ENCODE data around the gene PCSK5. TPM values are rescaled to one million over a fixed set of nuclear protein-coding genes. Genes with fewer than 3 reads are reported as not detected.

PCSK5 gene
- total and polyA plus RNA-seq, 2 of the 8 experiments (the other 6 are each of a cell fraction or from before 2014, with no cell fraction given): 5.5 to 10.7 TPM

DNA sequence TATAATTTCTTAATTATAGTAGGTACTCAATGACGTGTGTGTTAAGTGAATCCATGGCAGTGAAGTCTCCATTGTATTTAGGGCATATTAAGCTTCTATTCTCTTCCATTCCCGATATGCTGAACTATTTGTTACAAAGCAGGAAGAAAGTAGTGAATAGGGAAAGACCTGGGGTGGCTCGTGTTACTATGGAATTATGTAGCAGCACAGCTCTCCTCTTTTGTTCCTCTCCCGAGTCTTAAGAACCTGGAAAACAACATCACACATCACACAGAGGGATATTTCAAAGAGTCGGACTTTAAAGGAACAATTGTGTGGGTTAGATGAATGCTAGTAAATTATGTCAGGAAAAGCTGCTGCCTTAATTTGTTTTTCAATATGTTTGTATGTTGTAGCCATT lies 131.8 kb downstream of the PCSK5 start:
- H4K91ac ChIP-seq (replicated peaks; ENCODE audit: insufficient read length, low read length): no peak overlapping the region
- H2BK20ac ChIP-seq (ENCODE audit: low read length): no peak overlapping the region
- FAIRE-seq (peak; percentile 7), DNase-seq (ENCODE audit: low read depth in 1 of 2, low spot score in 2 of 2) (no peak)
- 69% methylated on average over 5 of the region's 5 CpGs; no CpG with 5 or more reads in 1 of the 2 experiments for WGBS, 2 experiments (ENCODE audit: extremely low coverage in 1 of 2, insufficient coverage in 1 of 2, insufficient read length in 1 of 2, insufficient replicate concordance in 2 of 2, low coverage in 1 of 2, low lambda C conversion rate in 2 of 2, missing lambda C conversion rate in 1 of 2)
- no peak overlapping the region for H3K56ac ChIP-seq (replicated peaks; ENCODE audit: insufficient read length, low read depth, low read length)
- peaks cover 0 to 18% (median 10%) of the 10 kb centered on the region in 4 experiments; a peak in 5 of 7 replicates for H3K4me1 ChIP-seq (replicated peaks in 1 of 4; ENCODE audit: control insufficient read depth in 3 of 4, insufficient read depth in 4 of 4, low read length in 3 of 4)
- no peak overlapping the region for H3K18ac ChIP-seq (ENCODE audit: extremely low read depth, low read length)
- H3K4me3 ChIP-seq (ENCODE audit: extremely low read depth in 1 of 4, insufficient read depth in 2 of 4, low read depth in 3 of 4, low read length in 4 of 4): no peak overlapping the region
- no peaks in the 10 kb centered on the region for H3K79me1 ChIP-seq (ENCODE audit: low read depth, low read length)
- H3K14ac ChIP-seq (ENCODE audit: insufficient read length): no peak overlapping the region
- ChIA-PET CTCF (ENCODE audit: partially characterized antibody) (interaction anchor here (0.5 to 1.4 kb wide), 2 partner anchors 43 to 462 kb away, joined by 3 to 5 read pairs; no protein-coding TSS in a partner anchor), POLR2A (ENCODE audit: partially characterized antibody) (interaction anchor here (1.2 to 1.4 kb wide), 2 partner anchors 15 to 18 kb away, joined by 3 to 5 read pairs; no protein-coding TSS in a partner anchor)
- H3K36me3 ChIP-seq (ENCODE audit: control insufficient read depth in 2 of 4, insufficient read depth in 4 of 4, low read length in 3 of 4): peaks cover 0 to 5% (median 0%) of the 10 kb centered on the region in 4 experiments; a peak in 2 of 8 replicates
- no peak overlapping the region for H2AFZ ChIP-seq (ENCODE audit: low read length)
- no peaks in the 10 kb centered on the region for H3K9me3 ChIP-seq (ENCODE audit: insufficient read depth in 2 of 2, low read depth in 1 of 2, low read length in 1 of 2)
- H3K9ac ChIP-seq (replicated peaks in 1 of 4; ENCODE audit: extremely low read depth in 1 of 4, low read depth in 3 of 4, low read length in 3 of 4): no peak overlapping the region
- no peaks in the 10 kb centered on the region for H3K79me2 ChIP-seq (ENCODE audit: control insufficient read depth in 1 of 2, insufficient read depth in 2 of 2, low read length in 2 of 2)
- H3K4me2 ChIP-seq (ENCODE audit: insufficient read depth in 1 of 2, low read depth in 2 of 2, low read length in 2 of 2): no peak overlapping the region
- H2BK120ac ChIP-seq (replicated peaks; ENCODE audit: low read depth, low read length): no peak overlapping the region
- no peak overlapping the region for H2BK12ac ChIP-seq (ENCODE audit: low read depth, low read length)
- H3K4ac ChIP-seq (replicated peaks; ENCODE audit: insufficient read length, low read depth, low read length): no peak overlapping the region
- H4K20me1 ChIP-seq (replicated peaks in 1 of 2; ENCODE audit: control insufficient read depth in 1 of 2, insufficient read depth in 2 of 2, low read length in 2 of 2): no peaks in the 10 kb centered on the region
- H3K23ac ChIP-seq (ENCODE audit: insufficient read length): no peak overlapping the region
- no peak overlapping the region for H3K27ac ChIP-seq (ENCODE audit: low read depth, low read length)
- no peak overlapping the region for H2BK15ac ChIP-seq (ENCODE audit: low read length)
- no peak overlapping the region for H4K8ac ChIP-seq (ENCODE audit: extremely low read depth, insufficient read depth, low read length)
- no peak overlapping the region for H2AK5ac ChIP-seq (ENCODE audit: low read depth, low read length)
- H2BK5ac ChIP-seq (ENCODE audit: low read depth, low read length): no peak overlapping the region
- H3K23me2 ChIP-seq (ENCODE audit: low read depth, low read length): no peaks in the 10 kb centered on the region
- H4K5ac ChIP-seq (ENCODE audit: insufficient read length, low read depth, low read length): no peak overlapping the region
- peaks cover 0 to 2% (median 0%) of the 10 kb centered on the region in 4 experiments; a peak in 2 of 7 replicates for H3K27me3 ChIP-seq (replicated peaks in 1 of 4; ENCODE audit: control insufficient read depth in 3 of 4, extremely low read depth in 1 of 4, insufficient read depth in 3 of 4, low read length in 3 of 4)
- TF ChIP-seq RNF2 (IDR thresholded peaks at IDR 0.05; ENCODE audit: borderline replicate concordance, low read depth, low read length, missing control alignments, poor library complexity, severe bottlenecking): no peak
- TF ChIP-seq CBX5 (IDR thresholded peaks at IDR 0.05; ENCODE audit: low read depth, low read length): no peak
- no peak for TF ChIP-seq MAFK (IDR thresholded peaks at IDR 0.05; ENCODE audit: low read depth, low read length)
- no peak for TF ChIP-seq SP4 (IDR thresholded peaks at IDR 0.05; ENCODE audit: low read length)
- no peak for TF ChIP-seq GABPA (IDR thresholded peaks at IDR 0.05; ENCODE audit: borderline replicate concordance, insufficient read depth, low read length)
- TF ChIP-seq, protein P1, sequence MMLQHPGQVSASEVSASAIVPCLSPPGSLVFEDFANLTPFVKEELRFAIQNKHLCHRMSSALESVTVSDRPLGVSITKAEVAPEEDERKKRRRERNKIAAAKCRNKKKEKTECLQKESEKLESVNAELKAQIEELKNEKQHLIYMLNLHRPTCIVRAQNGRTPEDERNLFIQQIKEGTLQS (IDR thresholded peaks at IDR 0.05; ENCODE audit: insufficient read depth, low read depth, low read length): no peak
- TF ChIP-seq, protein P2, sequence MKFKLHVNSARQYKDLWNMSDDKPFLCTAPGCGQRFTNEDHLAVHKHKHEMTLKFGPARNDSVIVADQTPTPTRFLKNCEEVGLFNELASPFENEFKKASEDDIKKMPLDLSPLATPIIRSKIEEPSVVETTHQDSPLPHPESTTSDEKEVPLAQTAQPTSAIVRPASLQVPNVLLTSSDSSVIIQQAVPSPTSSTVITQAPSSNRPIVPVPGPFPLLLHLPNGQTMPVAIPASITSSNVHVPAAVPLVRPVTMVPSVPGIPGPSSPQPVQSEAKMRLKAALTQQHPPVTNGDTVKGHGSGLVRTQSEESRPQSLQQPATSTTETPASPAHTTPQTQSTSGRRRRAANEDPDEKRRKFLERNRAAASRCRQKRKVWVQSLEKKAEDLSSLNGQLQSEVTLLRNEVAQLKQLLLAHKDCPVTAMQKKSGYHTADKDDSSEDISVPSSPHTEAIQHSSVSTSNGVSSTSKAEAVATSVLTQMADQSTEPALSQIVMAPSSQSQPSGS (IDR thresholded peaks at IDR 0.05; ENCODE audit: low read length): no peak
- no peak for TF ChIP-seq FOSL1 (IDR thresholded peaks at IDR 0.05; ENCODE audit: insufficient read depth, low read depth, low read length)
- no peak for TF ChIP-seq NANOG (IDR thresholded peaks at IDR 0.05; ENCODE audit: insufficient read depth, low read depth, low read length, poor library complexity, severe bottlenecking)
